Stimulated activated naive CD8-positive, alpha-beta T cell treated with anti-CD3 and anti-CD28 coated beads, Interleukin-15, Interleukin-2, amounts not matched to agents 100 U/mL and 50 U/mL, for 24 hours (primary cell): ENCODE measurements around the gene SPSB1.
"Not testable (repeated sequence)": the region's sequence is repeated elsewhere in the genome, so short reads cannot be mapped to it uniquely, and the experiment has no call there.

Experiments used
- ATAC-seq: fragments of 150-1000 bp; cut with Tn5 transposase; one replicate; pipeline ENCODE4 v1.10.0; 2021
- DNase-seq: peaks from one replicate; pipeline ENCODE4 v3.0.0; 2021

Gene SPSB1

DNA sequence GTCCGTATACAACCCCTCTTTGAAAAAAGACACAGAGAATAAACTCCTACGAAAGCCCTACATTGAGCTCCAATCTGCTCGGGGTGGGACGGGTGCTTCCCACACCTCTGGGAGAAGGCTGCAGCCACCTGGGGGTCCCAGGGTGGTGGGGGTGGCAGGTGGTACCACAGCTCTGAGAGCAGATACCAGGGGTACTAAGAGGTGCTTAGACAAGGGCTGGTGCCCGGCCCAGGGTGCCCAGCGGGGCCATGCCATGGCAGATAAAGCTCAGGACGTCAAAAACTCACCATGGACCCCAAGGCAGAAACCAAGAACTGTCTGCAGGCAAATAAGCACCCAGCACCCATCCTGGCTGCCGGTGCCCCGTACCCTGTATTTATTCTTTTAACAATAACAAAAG lies 75.1 kb downstream of the SPSB1 start:
- no peak for ATAC-seq
- DNase-seq, result no peak

DNA sequence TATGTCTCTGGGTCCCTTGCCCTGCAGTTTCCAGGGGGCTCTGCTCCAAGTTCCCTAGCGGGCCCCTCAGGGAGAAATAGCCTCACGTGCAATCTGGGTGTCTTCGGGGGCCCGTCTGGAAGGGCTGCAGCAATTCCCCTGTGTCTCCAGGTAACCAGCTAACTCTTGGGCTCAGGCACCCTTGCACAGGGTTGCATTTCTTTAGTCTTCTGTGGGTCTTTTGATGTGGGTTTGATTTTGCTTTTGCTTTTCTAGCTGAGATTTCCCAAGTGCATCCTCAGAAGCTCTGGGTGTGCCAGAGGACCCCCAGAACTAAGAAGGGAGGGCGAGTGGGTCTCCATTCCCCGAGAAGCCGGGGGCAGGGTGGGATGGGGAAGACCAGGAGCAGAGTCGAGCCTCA lies 75.7 kb downstream of the SPSB1 start:
- no peak for ATAC-seq
- no peak for DNase-seq

DNA sequence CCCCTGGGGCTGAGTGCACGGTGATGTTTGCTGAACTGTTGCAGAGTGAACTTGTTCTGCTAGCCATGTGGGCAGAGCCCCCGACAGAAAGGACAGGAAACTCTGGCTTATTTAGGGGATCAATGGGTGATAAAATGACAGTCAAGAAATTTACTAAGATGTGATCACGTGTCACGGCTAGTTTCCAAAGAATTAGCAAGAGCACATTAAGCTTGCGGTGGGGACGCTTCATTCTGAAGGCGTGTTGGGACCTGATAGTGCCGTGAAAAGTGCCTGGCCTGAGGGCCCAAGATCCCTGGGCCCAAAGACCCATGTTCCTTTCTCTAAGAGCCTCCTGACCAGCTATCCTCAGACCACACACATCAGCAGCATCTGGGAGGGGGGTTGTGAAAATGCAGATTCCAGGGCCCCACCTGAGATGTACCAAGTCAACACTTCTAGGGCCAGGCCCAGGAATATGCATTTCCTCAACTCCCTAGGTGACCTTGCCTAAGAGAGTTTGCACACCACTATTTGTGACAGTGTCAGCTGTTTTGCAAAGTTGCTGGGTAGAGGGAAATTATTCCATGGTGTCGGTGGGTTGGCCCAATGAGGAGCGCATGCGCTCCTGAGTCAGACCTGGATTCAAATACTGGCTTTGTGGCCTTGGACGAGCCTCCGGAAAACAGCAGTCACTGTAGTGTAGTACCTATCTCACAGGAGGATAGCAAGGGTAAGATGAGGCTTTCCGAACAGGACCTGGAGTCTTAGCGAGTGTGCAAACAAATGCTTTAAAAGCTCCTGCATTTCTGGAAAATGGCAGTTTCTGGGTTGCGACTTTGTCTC lies 77.5 kb downstream of the SPSB1 start:
- DNase-seq, result no peak
- no peak for ATAC-seq

DNA sequence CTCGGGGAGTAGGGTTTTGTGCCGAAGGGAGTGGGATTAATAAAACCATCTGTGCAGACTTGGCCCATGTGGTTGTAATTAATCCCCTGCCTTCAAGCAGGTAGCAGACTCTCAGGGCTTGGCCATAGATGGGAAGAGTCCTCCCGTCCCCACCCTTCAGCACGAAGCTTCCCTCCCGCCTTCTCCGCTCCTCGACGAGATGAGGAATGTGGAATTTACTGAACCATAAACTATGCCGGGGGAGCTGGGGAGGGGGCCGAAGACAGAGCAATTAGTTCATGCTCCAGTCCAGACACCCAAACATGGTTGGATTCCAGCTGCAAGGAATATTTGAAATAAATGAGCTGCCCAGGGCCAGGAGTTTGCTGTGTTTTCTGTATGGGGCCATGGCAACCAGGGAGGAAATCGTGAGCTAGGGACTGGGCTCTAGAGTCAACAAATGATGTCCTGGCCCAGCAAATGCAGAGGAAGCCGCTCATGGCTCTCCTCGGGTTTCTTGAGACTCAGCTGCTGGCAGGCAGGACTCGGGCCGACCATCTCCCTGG lies 78.8 kb downstream of the SPSB1 start:
- DNase-seq, result no peak
- no peak for ATAC-seq

DNA sequence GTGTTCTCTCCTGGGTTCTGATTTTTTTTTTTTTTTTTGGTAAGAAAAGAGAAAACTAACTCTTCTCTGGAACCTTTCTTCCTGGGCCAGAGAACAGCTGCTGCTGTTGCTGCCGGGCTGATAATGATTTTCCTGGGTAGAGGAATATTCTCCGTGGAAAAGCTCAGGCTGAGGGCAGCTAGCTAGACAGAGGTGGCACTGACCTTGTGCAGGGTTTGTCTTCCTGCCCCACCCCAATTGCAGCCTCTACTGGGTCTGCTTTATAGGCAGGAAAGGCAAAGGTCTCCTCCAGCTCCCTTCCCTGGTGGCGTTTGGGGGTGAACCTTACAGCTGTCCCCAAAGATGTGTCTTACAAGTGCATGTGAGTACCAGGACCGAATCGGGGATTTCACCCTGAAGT lies 79.3 kb downstream of the SPSB1 start:
- DNase-seq (no peak), ATAC-seq (no peak)

DNA sequence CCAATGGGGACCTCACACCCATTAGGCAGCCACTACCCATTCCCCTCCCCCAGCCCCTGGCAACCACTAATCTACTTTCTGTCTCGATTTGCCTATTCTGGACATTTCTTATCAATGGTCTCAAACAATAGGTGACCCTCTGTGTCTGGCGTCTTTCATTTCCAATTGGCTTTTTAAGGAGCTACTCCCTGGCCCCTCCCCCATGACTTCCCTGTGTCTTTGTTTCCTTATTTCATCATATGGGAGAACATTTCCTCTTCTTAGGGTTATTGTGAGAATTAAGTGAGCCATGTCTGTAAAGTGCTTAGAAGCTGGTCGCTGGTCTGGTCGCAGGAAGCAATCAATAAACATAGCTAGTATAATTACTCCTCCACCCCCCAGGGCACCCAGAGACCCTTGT lies 80.9 kb downstream of the SPSB1 start:
- no peak for ATAC-seq
- no peak for DNase-seq

DNA sequence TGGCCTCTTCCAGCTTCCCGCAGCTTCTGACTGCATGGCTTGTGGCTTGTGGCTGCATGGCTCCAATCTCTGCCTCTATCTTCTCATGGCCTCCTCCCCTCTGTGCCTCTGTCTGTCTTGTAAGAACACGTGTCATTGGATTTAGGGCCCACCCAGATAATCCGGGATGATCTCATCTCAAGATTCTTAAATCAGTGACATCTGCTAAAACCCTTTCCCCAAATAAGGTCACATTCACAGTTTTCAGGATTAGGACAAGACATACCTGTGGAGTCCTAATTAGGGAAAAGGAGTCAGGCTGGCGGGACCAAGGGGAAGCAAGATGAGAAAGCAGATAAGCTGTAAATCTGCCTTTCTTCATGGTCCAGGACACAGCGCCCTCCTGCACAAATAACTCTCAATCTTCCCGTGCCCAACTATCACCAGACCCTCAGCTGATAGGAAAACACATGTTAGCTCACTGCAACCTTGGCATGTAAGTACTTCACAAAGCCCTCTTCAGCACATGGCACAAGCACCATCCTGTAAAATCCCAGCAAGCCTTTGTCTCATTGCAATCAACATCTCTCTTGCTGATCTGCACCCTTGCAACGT lies 82.2 kb downstream of the SPSB1 start:
- ATAC-seq (no peak), DNase-seq (no peak)

DNA sequence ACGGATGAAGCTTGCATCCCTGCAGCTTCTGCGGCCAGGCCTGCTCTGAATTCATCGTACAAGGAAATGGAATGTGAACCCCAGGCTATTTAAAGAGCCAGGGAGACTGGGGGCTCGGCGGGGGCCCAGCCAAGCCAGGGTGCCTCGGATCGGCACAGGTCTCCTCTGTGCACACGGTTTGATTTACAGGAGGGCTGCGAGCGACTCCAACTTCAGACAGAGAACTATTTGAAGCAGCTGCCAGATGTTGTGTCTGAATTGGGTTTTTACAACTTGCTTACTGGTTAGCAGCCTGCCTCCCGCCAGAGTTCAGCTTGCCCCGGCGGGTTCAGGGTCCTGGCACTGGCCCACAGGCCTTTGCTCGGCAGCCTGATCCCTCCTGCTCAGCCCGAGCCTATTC lies 83.2 kb downstream of the SPSB1 start:
- DNase-seq, result no peak
- ATAC-seq, result no peak

DNA sequence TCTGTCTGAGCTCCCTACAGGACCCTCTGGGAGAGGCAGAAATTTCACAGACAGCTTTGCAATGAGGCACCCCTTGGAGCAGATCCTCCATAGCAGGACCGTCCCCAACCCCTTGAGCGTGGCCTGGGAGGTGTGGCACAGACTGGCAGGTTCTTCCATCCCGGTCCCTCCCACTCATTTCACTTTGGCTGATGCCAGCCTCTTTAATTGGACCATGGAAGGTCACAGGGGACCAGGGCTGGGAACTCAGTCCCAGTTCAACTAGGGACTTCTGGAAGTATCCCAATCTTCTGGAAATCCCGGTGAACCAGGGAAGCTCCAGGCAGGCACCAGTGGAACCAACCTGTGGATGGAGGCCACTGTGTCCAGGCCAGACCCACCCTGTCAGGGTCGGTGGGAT lies 83.7 kb downstream of the SPSB1 start:
- no peak for DNase-seq
- no peak for ATAC-seq

DNA sequence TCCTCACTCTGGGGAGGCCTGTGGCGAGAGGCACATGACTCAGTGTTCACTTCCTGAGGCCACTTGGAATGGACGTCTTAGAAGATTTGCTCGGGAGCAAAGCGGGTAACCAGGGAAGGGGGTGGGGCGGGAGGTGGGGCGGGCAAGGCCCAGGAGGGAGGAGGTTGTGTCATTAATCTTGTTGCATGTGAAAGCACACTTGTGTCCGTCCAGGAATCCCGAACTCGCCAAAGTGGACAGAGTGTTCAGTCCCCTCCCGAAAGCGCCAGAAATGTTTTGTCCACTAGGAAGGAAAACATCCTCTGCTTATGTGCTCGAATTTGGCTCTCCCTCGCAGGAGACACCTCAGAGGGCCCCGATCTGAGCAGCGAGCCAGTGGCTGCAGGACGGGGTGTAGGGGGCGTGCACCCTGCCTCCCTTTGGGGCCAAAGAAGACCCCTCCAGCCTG lies 84.2 kb downstream of the SPSB1 start:
- ATAC-seq (no peak), DNase-seq (no peak)

DNA sequence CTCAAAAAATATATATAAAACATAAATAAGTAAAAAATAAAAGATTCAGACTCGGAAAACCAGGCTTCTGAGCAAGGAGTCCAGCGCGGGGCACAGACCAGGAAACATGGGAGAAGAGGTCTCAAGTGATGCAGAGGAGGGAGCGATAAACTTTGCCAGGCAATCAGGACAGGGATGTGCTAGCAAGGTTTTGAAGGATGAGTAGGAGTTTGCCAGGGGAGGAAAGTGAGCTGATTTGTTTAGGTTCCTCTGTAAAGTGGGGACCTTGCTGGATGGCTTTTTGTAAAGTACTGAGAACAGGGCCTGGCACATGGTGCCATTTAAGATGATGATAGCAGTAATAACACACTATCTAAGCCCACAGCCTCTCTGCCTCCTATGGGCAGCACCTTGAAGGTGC lies 86.1 kb downstream of the SPSB1 start:
- no peak for ATAC-seq
- no peak for DNase-seq

DNA sequence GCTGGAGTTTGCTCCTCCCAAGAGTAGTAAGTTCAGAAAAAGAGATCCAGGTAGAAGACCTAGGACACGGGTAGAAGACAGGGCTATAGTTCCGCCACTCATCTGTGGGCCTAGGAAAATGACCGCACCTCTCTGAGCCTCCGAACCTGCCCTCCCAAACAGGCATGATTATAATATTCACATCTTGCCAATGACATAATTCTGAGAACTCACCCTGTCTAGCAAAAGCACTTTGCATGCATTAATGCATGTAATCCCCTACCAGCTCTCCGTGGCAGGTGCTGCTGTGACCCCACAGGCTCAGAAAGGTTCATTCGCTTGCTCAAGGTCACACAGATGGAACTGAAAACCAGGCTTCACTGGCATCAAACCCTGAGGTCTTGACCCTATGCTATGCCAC lies 88.0 kb downstream of the SPSB1 start:
- DNase-seq (no peak), ATAC-seq (no peak)

DNA sequence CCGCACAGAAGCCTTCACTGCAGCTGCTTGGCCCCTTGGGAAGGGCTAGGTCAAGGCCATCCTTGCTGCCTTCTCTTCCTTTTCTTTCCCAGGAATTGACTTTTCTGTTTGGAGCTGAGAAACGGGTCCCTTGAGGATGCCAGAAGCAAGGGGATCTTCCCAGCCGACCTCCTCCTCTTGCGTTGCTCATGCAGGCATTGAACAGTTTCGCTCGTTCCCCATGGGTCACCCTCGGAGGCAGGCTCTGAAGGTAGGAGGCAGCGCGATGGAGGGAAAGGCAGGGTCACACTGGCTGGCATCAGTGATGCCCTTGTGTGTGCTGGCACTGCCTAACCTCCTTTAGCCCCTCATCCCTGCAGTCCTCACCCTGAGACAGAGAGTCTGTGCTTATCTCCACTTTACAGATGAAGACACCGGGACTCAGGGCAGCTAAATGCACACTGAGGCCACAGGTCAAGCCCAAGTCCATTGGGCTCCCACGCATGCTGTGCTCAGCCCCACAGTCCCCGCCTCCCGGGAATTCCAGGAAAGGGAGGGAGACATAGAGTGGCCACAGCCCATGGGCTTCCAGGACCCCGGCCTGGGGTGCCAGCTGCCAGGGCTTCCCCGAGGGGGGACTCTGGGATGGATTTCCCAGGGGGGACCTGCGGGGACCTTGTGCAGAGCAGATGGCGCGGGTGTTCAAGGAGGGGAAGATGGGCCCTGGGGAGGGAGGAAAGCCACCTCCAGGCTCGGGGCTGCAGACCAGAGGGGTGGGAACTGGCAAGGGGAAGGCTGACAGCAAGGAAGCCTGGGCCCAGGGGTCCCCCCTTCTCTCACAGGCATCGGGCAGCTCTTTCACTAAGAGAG lies 90.2 kb downstream of the SPSB1 start:
- DNase-seq (no peak), ATAC-seq (no peak)

DNA sequence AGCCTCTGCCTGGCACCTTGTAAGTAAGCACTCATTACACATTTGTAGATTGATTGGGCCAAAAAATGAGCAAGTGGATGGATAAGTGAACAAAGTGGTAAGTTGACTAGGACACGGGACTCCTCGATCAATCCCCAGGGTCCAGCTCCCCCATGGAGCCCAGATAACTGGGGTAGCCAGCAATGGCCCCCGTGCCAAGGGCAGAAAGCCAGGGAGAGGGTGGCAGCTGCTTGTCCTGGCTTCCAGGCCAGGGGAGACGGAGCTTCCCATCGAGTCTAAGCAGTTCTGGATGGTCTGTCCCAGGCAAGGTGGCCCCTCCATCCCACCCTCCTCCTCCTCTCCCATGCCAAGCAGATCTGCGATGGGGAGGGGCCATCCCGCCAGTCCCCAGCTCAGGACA lies 91.4 kb downstream of the SPSB1 start:
- ATAC-seq (no peak), DNase-seq (no peak)

DNA sequence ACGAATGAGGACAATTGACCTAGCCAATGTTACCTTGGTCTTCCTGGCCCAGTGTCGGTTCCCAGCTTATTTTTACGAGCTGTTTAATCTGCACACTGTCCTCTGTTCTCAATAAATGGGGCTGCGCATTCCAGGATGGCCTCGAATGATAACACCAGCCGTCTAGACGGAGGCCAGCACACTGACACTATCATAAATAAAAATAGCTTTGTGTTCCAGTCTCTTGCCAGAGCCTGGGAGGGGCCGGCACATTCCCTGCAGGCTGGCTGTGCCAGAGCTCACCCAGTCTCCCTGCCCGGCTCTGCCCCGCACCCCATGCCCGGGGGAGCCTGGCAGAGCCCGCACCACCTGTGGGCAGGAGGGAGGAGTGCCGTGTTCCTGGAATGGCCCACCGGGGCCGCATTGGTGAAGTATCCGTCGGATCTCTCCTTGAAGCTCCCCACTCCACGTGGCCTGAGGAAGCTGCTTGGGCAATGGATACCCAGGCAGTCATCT lies 92.1 kb downstream of the SPSB1 start:
- DNase-seq, result no peak
- ATAC-seq, result no peak

DNA sequence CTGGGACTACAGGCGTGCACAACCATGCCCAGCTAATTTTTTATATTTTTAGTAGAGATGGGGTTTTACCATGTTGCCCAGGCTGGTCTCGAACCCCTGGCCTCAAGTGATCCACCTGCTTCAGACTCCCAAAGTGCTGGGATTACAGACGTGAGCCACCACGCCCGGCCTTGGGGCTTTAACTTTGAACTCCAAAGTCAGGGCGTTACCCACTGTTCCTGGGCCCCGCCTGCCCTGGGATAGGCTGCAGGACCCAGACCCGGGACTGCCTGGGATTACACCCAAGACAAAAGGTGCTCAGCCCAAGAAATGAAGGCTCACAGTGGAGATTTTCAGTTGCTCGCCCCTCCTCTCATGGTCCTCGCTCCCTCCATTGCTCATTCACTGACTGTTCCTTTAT lies 92.7 kb downstream of the SPSB1 start:
- DNase-seq, ATAC-seq: not testable (repeated sequence)

DNA sequence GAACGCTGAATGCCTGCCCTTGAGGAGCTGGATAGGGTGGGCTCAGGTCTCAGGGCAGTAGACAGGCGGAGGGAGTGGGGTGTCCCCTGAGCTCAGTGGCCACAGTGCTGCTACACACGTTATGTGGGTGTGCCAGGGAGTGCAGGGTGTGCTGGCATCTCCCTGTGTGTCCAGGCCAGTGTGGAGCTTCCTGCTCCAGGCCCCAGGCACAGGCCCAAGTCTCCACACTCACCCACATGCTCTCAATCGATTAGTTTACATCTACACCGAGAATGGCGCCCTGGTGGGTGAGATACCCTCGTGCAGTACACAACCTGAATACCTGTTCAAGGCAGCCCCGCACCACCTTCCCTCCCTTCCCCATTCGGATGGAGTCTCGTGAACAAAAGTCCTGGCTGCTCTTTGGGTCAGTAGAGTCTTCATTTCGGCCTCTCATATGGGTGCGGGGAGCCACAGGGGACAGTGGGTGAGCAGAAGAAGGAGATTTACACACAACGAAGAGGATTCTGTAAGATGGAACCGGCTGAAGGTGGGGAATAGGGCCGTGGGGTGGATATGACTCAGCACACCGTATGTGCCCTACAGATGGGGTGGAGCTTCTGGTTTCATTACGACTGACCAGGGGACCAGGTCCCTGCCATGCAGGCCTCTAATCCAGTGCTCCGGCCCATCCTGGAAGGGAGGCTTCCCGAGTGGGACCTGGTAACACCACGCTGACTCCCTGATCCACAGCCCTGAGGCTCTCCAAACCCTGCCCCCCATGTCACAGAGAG lies 93.3 kb downstream of the SPSB1 start:
- DNase-seq (no peak), ATAC-seq (no peak)

DNA sequence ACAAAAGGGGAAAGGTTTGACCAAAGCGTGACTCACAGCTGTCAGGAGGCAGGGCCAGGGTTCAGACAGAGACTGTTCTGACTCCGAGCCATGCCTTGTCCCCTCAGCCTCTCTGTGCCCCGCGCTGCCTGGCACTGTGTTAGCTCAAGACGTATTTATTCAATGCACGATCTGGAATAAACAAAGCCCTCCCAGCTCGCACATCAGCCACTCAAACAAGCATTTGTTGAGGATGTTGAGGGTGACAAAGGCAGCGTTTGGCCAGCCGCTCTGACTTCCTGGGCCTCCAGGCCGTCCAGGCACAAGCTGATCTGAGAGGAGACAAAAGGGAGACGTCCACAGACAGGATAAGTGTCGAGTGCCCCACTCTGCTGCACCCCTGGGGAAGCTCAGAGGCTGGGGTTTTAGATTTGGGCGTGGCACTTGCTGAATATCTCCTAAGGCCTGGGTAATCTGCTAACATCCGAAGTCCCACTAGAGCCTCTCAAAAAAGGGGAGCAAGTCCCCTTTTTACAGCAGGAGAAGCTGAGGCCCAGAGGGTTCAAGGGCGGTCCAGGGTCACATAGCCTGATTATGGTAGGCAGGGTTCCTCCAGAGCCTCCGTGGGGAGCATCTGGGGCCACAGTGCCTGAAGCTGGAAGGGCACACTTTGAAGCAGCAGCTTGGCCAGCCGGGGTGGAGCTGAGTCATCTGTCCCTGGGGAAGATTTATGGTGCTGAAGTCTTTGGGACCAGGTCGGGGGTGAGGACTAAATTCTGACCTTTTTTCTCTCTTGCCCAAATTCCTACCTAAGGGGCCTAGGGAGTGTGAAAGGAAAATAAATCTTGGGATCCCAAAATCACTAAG lies 95.9 kb downstream of the SPSB1 start:
- DNase-seq, result no peak
- ATAC-seq, result no peak

DNA sequence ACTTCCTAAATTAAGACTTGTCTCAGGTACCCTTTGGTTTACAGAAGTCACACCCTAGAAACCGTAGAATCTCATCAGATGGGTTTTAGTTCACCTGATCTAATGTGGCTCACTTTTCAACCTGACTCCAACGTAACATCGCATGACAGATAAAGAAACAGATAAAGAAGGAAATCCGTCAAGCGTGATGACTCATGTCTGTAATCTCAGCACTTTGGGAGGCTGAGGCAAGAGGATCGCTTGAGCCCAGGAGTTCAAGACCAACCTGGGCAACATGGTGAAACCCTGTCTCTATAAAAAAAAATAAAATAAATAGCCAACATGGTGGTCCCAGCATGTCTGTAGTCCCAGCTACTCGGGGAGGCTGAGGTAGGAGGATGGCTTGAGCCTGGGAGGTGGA lies 97.3 kb downstream of the SPSB1 start:
- DNase-seq, result no peak
- no peak for ATAC-seq

DNA sequence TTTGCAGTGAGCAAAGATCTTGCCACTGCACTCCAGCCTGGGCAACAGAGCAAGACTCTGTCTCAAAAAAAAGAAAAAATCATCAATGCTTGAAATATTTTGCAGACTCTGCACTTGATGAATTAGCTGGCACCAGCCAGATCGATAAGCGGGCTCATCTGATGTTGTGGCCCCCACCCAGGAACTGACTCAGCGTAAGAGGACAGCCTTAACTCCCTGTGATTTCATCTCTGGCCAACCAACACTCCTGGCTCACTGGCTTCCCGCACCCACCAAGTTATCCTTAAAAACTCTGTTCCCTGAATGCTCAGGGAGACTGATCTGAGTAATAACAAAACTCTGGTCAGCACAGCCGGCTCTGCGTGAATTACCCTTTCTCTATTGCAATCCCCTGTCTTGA lies 98.9 kb downstream of the SPSB1 start:
- no peak for DNase-seq
- no peak for ATAC-seq

DNA sequence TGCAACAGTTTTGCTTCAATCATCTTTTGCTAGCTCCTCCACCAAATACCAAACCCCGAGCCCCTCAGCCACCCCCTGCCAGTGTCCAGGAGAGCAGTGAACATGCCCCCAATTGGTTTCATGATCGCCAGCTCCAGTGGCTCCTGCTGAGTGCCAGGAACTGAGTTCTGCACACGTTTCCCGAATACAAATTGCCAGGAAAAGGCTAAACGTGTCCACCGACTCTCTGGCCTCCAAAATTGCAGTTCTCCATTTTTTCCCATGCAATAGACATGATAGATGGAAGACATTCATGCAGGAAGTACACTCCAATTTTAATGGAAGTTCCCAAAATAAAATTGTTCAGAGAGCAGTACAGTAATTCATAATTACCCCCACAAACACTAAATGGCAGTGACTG lies 101.3 kb downstream of the SPSB1 start:
- no peak for ATAC-seq
- DNase-seq, result no peak
